ENCODE results near the gene UPK3A.
"Not testable (repeated sequence)": the region's sequence is repeated elsewhere in the genome, so short reads cannot be mapped to it uniquely, and the experiment has no call there.

DNA sequence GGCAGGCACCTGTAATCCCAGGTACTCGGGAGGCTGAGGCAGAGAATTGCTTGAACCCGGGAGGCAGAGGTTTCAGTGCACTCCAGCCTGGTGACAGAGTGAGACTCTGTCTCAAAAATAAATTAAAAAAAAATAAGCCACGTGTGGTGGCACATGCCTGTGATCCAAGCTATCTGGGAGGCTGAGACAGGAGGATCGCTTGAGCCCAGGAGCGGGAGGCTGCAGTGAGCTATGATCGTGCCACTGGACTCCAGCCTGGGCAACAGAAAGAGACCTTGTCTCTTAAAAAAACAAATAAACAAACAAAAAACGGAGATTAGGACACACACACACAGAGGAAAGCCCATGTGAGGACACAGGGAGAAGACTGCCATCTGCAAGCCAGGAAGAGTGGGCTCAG, 7.0 kb upstream of the UPK3A start:
- TF ChIP-seq, protein P1, sequence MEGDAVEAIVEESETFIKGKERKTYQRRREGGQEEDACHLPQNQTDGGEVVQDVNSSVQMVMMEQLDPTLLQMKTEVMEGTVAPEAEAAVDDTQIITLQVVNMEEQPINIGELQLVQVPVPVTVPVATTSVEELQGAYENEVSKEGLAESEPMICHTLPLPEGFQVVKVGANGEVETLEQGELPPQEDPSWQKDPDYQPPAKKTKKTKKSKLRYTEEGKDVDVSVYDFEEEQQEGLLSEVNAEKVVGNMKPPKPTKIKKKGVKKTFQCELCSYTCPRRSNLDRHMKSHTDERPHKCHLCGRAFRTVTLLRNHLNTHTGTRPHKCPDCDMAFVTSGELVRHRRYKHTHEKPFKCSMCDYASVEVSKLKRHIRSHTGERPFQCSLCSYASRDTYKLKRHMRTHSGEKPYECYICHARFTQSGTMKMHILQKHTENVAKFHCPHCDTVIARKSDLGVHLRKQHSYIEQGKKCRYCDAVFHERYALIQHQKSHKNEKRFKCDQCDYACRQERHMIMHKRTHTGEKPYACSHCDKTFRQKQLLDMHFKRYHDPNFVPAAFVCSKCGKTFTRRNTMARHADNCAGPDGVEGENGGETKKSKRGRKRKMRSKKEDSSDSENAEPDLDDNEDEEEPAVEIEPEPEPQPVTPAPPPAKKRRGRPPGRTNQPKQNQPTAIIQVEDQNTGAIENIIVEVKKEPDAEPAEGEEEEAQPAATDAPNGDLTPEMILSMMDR (conservative IDR thresholded peaks at IDR 0.05) = not testable (repeated sequence)
- not testable (repeated sequence) for TF ChIP-seq EZH2 (IDR thresholded peaks at IDR 0.05; ENCODE audit: low read depth)
